GM19467 (cell line): ENCODE data around the gene BCL6B.
"Not testable (repeated sequence)": the region's sequence is repeated elsewhere in the genome, so short reads cannot be mapped to it uniquely, and the experiment has no call there.

ENCODE experiments used
- ATAC-seq: cut with Tn5 transposase; IDR thresholded peaks from one replicate; pipeline ENCODE4 v1.9.1; 2021; ENCODE audit warnings: mild to moderate bottlenecking, moderate library complexity; ENCODE audit not compliant: unreplicated experiment

Gene BCL6B, protein sequence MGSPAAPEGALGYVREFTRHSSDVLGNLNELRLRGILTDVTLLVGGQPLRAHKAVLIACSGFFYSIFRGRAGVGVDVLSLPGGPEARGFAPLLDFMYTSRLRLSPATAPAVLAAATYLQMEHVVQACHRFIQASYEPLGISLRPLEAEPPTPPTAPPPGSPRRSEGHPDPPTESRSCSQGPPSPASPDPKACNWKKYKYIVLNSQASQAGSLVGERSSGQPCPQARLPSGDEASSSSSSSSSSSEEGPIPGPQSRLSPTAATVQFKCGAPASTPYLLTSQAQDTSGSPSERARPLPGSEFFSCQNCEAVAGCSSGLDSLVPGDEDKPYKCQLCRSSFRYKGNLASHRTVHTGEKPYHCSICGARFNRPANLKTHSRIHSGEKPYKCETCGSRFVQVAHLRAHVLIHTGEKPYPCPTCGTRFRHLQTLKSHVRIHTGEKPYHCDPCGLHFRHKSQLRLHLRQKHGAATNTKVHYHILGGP

DNA sequence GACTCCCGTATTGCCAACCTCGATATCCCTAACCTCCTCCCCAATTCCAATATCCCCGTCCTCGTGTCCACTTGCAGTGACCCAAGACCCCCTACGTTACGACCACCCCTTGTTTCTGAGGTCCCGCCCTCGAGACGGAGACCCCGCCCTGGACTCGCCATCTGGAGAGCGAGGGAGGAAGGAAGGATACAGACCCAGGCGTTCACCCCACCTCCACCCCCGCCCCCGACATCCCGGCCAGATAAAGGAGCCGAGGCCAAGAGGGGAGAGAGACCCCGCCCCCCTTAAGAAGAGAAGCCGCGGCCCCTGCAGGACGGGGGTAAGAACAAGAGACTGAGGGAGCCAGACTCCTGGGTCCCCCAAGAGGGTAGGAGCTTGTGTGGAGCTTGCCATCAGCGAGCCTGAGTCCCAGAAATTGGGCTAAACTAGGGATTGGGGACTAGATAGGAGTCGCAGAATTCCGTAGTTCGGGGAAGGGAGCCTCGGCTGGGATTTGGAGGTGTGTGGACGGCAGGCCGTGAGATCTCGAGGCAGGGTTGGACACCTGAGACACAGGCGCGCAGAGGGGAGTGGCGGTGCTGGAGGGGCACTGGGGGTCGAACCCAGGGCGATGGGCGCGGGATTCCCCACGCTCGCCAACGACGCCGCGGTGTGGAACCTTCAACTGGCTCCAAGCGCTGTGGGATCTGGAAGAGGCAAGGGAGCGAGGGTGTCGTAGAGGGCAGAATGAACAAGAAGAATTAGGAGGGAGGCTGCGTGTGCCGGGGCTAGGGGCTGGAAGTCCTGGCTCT is at the start of gene BCL6B:
Gene BCL6B (plus strand): TSS at position 270 of the 791 bp plus-strand sequence. CDS start 622 bp downstream, outside the sequence.
- no peak for ATAC-seq

DNA sequence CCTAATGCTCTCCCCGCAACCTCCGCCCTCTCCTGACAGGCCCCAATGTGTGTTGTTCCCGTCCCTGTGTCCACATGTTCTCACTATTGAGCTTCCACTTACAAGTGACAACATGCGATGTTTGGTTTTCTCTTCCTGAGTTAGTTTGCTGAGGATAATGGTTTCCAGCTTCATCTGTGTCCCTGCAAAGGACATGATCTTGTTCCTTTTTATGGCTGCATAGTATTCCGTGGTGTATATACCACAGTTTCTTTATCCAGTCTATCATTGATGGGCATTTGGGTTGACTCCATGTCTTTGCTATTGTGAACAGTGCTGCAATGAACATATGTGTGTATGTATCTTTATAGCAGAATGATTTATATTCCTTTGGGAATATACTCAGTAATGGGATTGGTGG is 43.4 kb upstream of the BCL6B start:
- ATAC-seq = not testable (repeated sequence)

DNA sequence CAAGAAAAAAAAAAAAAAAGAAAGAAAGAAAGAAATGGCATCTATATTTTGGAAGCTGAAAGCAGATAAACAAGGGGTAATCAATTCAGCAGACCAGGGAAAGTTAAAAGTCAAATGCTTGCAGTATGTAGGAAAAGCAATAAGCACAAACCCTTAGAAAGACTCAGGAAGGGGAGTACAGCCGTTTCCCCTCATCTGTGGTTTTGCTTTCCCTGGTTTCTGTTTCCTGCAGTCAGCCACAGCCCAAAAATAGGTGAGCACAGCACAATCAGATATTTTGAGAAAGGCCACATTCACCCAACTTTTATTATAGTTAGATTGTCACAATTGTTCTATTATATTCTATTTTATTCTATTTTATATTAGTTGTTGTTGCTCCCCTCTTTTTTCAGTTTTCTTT is 41.4 kb upstream of the BCL6B start:
- no peak for ATAC-seq

DNA sequence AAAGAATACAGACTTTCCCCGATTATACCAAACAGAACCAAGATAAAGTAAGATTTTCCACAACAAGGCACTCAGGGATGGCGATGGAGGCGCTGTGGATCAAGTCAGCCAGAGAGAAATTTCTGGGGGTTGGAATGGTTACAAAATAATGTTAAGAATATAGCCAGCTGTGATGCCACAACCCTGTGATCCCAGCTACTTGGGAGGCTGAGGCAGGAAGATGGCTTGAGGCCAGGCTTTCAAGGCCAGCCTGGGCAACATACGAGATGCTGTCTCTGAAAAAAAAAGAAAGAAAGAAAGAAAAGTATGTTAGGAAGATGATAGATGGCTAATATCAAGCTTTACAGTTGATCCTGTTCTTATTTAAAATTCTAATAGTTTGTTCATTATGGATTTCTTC is 37.6 kb upstream of the BCL6B start:
- no peak for ATAC-seq

DNA sequence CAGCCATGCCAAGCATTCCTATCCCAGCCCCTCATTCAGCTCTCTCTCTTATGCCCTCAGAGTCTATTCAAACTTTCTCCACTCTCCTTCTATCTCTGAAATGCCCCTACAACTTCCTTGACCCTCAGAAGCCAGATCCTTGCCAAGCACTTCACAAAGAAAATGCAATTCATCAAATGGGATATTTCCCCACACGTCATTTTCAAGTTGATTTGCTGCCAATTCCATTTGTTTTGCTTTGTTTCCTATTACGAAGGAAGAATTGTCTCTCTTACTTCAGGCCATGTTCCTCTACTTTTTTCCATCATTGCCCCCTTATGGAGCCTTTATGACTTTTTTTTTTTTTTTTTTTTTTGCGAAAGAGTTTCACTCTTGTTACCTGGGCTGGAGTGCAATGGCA is 36.2 kb upstream of the BCL6B start:
- ATAC-seq = no peak

DNA sequence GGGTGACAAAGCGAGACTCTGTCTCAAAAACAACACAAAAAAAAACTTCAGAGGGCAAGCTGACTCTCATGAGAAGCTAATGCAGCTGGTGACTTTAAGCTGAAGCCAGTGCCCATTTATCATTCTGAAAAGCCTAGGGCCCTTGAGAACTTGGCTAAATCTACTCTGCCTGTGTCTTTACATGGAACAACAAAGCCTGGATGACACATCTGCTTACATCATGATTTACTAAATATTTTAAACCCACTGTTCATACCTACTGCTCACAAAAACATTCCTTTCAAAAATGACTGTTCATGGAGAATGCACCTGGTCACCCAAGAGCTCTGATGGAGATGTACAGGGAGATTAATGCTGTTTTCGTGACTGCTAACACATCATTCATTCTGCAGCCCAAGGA is 33.1 kb upstream of the BCL6B start:
- ATAC-seq = no peak

DNA sequence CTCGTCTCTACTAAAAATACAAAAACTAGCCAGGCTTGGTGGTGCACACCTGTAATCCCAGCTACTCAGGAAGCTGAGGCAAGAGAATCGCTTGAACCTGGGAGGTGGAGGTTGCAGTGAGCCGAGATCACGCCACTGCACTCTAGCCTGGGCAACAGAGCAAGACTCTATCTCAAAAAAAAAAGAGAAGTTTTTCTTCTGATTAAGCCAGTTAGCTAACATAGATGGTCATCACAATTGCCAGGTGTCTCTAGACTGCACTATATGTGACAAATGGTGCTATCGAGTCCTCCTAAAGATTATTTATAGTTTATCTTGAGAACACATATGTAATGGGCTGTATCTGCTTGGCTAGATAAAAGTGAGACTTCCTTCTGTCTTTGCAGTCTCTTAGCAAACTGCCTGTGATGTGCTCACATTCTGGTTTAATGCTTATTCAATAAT is 29.2 kb upstream of the BCL6B start:
- not testable (repeated sequence) for ATAC-seq

DNA sequence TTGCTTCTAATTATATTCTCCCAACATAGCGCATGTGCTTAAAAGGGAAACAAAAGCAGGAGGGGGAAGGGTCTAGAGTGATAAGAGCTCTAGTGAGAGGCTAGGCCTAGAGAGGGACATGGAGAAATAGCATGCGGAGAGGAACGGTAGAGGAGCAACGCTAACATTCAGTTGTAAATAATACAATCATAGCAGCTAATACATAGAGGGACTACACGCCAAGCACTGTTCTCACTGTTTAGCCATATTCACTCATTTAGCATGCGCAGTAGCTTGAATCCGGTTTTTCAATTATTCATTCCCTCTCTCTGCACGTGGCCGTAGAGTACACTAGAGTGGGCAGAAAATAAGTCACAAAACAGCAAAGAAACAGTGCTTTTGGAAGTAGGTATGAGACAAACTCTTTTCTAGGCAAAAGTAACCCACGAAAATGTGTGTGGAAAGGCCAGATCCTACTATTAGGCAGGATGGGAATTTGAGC is 28.7 kb upstream of the BCL6B start:
- ATAC-seq = no peak

DNA sequence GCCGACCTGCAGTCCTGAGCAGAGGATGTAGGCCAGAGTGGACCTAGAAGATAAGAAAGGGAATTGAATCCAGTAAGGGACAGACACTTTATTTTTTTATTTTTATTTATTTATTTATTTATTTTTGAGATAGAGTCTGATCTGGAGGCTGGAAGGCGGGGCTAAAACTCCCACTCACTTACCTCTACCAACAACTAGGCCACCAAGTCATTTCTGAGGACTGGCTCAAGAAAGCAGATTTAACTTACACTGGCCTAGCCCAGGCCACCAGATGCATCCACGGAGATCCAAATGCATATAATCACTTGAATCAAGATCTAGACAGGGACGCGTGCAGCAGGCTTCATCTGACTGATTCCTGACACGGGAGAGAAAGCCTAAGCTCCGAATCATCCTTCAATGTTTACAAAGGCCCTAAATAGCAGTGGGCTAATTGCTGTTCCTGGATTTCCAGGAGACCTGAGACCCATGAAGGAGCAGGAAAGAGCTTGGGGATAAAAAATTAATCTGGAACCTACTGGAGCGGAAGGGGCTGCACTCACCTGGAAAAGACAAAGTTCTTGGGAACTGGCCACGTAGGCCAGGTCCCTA is 28.1 kb upstream of the BCL6B start:
- ATAC-seq = no peak

DNA sequence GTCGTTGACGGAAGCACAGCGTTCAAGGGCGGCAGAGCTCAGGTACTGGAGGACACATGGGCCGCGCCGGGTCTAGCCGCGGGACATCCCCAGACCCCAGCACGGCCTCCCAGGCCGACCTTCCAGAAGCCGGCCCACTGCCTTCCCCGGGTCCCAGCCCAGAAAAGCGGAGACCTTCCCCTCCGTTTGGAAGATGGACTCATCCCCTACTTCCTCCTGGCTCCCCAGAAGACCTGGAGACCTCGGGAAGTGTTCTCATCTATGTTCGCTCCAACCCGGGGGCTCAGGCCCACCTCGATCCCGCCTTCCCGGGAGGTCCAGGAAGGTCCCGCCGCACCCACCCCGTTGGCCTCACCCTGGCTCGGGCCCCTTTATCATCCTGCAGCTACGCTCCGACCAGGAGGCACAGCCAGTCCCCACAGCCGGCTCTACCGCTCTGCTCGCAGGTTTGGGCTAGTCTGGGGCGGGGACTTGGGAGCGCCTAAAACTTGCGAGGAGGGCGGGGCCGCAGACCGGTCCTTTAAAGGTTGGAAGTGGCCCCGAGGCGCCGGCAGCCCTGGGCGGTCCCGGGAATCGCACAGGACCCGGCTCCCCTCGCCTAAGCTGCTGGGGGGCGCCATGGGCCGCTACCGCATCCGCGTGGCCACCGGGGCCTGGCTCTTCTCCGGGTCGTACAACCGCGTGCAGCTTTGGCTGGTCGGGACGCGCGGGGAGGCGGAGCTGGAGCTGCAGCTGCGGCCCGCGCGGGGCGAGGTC is 27.2 kb upstream of the BCL6B start, which contains the start of gene ALOX12:
Gene ALOX12 (plus strand): TSS at position 550 of the 756 bp plus-strand sequence. CDS start 69 bp downstream, at position 619.
- no peak for ATAC-seq

DNA sequence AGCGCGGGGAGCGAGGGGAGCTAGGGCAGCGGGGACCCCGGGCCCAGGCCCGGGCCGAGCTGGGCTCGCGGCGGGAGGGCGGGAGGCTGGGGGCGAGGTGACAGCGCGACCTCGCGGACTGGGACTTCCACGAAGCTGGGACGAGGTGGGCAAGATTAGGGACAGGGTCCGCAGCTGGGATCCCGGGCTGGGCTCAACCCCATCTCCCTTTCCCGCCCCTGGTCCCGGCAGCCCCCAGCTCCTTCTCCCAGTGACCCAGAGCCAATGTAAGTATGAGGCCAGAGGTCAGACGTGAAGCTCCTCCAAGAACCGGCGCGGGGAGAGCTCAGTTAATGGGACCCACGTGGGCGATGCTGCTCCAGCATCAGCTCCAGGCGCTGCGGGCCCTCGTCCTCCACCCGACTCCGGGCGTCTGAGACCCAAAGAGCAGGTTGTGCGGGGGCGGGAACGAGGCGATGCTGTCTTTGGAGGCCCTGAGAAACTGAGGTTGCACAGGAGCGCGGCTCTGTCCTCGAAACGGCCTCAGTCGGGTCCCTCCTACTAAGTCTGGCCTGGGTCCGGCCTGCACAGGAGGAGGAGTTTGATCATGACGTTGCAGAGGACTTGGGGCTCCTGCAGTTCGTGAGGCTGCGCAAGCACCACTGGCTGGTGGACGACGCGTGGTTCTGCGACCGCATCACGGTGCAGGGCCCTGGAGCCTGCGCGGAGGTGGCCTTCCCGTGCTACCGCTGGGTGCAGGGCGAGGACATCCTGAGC is 26.4 kb upstream of the BCL6B start:
- no peak for ATAC-seq

DNA sequence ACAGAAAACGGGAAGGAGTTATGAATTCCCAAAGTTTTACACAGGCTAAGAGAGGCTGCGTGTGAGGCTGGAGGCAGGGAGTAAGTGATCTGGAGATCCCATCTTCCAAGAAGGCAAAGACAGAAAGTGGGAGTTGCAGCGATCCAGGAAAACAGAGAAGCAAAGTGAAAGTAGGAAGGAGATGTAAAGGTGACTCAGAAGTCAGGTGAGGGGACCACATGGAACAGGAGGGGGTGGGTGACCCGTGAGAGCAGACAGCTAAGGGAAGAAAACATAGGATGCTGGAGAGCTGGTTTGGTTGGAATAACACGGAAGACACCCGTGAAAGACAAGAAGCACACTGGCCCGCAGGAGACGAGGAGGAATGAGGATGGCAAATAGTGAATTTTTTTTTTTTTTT is 25.7 kb upstream of the BCL6B start:
- ATAC-seq = no peak

DNA sequence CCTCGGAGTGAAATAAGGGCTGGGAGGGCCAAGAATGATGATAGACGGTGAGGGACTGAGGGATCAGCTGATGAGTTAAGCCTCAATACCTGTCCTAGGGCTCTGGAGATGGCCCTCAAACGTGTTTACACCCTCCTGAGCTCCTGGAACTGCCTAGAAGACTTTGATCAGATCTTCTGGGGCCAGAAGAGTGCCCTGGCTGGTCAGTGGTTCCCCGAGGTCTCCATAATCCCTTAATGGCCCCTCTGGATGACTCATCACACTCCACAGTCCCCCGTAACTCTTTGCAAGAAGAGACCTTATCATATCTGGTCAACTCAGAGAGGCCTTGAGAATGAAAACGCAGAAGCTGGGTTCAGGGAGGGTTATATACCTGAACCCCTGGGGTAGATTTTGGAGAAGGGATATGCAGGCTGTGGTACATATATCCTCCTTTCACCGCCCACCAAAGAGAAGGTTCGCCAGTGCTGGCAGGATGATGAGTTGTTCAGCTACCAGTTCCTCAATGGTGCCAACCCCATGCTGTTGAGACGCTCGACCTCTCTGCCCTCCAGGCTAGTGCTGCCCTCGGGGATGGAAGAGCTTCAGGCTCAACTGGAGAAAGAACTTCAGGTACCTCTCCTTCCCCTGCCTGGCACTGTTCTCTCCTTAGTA is 23.9 kb upstream of the BCL6B start:
- no peak for ATAC-seq

DNA sequence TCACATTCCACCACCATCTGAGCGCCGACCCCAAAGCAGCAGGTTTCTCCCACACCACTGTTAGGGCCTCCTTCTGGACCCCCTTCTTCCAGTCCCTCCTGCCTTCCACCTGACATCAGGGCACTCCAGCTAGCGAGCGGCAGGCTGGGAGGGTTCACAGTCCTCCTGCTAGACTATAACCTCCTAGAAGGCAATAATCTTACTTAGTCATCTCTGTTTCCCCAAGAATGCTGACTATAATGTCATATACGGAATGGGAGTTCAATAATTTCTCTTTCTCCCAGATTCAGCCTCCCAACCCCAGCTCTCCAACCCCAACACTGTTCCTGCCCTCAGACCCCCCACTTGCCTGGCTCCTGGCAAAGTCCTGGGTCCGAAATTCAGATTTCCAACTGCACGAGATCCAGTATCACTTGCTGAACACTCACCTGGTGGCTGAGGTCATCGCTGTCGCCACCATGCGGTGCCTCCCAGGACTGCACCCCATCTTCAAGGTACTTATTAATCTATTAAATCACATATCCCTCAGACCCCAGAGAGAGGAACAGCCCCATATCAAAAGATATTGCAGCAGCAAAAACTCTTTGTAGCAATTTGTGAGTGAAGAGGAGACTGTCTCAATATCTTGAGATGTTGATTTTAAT is 21.4 kb upstream of the BCL6B start:
- no peak for ATAC-seq

DNA sequence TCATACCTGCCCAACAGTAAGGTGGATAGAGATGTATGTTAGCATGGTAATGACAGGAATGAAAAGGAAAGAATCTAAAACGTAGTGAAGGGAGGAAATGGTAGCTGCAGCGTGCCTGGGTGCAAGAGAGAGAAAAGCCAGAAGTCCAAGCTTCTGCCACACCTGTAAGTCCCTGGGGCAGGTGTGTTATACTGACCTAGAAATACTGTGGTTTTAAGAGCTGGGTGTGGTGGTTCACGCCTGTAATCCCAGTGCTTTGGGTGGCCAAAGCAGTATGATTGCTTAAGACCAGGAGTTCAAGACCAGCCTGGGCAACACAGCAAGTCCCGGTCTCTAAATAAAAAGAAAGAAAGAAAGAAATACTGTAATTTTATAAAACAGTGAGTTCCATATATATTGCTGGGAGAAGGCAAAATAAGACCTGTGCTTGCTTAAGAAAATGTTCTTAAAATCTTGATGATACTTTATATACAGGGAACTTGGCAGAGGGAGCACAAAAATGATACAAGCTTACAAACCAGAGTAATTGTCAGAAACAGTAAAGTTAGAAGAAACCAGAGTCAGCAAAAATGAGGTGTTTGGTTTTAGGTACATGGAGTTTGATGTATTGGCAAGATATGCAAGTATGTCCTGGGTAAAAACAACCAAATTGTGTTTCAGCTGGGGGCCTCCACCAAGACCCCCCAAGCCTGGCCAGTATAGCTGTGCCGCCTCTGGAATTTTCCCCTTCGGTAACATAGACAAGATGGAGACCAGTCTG is 20.4 kb upstream of the BCL6B start:
- ATAC-seq = no peak

DNA sequence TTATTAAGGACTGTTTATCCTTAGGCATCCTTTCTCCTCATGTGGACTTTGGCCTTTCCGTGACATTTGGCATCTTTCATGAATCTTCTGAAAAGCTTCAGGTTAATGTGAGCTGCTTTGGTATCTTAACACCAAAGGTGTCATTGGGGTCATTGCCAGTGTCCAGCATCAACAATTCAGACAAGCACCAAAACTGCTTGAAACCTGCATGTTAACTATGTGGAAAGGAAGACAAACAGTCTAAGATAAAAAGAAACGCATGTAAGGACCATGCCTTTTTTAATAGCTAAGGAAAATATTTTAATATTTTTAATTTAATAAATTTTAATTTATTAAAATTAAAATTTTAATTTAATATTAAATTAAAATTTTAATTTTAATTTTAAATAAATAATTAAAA is 19.1 kb upstream of the BCL6B start:
- no peak for ATAC-seq

DNA sequence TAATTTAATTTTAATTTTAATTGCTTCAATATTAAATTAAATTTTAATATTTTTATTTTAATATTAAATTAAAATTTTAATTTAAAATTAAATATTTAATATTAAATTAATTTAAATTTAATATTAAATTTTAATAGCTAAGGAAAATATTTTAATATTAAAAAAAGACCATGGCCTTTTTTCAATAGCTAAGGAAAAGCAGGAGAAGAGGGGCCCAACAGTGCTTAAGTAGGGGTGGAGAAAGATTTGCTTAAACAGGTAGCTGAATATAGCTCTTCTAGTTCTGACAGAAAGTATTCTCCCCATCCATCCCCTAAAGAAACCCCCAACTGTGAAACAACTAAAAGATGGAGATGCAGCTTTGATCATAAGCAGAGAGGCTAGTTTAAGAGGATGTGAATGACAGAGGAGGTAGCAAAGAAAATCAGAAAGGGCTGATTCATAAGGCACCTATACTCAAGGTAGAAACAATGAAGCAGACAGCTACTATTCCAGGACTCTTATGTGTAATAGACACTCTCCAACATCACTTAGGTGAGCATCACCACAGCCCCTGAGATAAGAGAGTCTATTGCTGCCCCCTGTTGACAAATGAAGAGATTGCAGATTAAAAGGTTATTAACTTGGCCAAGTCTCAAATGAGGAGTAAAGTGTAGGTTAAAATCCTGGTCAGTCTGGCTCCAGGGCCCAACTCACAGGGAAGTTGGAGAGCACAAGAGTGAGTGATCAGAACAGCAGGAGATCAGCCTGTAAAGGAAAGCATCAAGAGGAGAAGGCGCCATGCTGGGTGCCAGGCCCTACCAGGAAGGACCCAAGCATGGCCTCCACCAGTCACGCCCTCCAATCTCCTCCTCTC is 18.2 kb upstream of the BCL6B start:
- no peak for ATAC-seq
